Testis (tissue), 2 donors: ENCODE data around the gene SLC24A3.

ENCODE experiments used
- CTCF ChIP-seq, 3 experiments: fragments of 450-650 bp in 2 of 3; fragments of 200-600 bp in 1 of 3; sonication (generic) in 1 of 3; IDR thresholded peaks; one replicate each; pipeline ENCODE4 v1.5.1; 2016 to 2019; ENCODE audit warnings: antibody characterized with exemption in 3 of 3, mild to moderate bottlenecking in 2 of 3, moderate library complexity in 1 of 3
- POLR2A ChIP-seq: fragments of 450-650 bp; IDR thresholded peaks from one replicate; pipeline ENCODE4 v1.6.1; 2017; ENCODE audit warnings: antibody characterized with exemption, mild to moderate bottlenecking, moderate library complexity

DNA sequence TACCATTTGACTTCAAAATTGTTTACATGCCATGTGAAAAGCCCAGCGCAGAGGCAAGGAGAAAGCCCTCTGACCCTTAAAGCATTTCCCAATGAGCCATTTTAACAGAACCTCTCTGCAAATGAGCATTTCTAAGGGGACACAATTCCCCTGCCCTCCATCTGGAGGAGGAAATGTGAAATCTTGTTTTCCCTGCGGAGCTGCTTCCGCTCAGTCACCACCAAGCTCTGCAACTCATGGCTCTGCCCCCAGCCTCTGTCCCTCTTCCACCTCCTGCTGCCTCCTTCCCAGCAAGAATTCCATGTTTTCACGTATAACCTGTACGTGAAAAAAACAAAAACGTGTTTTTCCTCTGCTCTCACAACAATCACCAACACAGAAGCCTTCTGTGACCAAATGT, 557.9 kb downstream of the SLC24A3 start:
- no peak for TF ChIP-seq POLR2A
- no peak for TF ChIP-seq CTCF (IDR thresholded peaks at IDR 0.05)
